IPS DF 4.7 (cell line): ENCODE results near the gene MITF.
"Not testable (repeated sequence)": the region's sequence is repeated elsewhere in the genome, so short reads cannot be mapped to it uniquely, and the experiment has no call there.

ENCODE experiments used
- DNase-seq: peaks from one replicate; pipeline ENCODE4 v3.0.0-alpha.2; 2013; ENCODE audit warnings: low spot score; ENCODE audit errors: extremely low read depth

Gene MITF

DNA sequence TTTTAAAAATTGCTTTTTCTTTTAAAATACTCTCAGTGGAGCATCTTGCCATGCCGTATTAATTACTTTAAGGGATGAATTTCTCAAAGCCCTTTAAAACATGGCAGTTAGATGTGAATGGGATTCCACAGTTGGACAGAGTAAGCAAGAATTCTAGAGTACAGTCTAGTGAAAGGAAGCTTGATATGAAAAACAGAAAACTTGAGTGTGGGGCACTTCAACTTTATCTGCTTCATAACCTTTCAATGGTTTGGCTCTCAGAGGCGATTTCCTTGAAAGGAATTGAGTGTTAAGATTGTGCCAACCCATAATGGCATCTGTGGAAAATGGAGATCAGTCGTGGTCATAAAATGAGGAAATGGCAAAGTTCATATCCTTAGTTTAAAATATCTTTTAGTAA, 132.6 kb downstream of the MITF start:
- no peak for DNase-seq

DNA sequence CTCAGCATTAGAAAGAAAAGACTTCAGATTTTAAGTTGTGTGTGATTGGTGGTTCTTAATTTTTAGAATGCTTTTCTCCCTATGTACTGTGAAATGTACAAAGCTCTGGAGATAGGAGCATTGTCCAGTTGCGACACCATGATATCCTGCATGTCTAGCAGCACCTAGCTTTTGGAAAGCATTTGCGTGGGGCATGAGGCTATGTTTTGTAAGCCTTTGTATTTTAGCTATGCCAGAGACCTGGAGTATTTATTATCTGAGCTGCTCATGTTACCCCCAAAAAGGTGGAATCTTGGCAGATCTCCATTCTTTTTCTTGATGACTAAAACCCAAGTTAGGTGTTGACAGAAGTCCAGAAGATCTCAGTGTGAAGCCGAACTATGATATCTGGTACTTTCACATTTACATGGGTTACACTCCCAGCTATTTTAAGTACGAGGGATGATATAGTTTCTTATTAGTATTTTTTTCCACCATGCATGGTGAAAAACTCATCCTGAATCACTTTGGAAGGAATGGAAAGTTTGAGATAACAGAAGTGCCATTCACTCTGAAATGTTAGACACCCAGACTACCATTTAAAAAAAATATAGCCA, 133.6 kb downstream of the MITF start:
- DNase-seq: no peak

DNA sequence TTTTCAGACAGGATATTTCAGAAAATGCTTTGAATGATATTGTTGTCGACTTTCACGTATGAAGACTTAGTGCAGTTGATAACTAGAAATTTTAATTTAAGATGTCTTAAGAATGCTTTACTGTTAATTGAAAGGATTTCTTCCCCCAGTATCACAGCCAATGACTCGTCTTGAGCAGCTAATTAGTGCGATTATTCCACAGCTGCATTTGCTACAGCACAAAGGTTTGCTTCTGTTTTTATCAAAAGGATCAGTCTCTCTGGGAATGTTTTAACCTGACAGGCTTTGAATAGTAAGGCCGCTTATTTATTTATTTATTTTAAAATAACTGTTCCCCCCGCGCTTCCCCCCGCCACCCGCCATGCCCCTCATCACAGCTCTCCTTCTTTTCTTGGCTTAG, 136.8 kb downstream of the MITF start:
- no peak for DNase-seq

DNA sequence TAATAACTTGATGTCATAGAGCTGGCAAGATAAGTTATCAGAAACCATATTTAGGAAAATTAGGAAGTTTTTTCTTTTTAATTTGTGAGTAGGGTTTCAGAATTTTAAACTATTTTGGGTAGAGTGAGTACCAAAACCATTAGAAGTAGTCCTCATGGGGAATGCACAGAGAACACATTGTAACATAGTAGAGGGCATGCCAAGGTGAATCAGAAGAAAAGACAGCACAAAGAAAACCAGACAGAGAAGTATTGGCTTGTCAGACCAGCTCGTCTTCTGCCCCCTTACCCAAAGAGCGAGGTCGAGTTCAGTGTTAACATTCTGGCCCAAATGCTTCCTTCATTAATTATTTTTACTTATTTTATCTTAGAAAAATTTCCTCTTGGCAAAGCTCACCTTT, 139.0 kb downstream of the MITF start:
- no peak for DNase-seq

DNA sequence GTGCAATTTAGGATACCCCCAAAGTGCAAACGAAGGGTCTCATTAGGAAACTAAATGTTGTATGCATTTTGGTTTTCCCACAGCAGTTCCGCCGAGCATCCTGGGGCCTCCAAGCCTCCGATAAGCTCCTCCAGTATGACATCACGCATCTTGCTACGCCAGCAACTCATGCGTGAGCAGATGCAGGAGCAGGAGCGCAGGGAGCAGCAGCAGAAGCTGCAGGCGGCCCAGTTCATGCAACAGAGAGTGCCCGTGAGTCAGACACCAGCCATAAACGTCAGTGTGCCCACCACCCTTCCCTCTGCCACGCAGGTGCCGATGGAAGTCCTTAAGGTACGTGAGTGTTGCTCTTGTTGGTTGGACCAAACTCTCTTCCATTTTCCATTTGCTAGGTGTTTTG, 139.8 kb downstream of the MITF start:
- no peak for DNase-seq

DNA sequence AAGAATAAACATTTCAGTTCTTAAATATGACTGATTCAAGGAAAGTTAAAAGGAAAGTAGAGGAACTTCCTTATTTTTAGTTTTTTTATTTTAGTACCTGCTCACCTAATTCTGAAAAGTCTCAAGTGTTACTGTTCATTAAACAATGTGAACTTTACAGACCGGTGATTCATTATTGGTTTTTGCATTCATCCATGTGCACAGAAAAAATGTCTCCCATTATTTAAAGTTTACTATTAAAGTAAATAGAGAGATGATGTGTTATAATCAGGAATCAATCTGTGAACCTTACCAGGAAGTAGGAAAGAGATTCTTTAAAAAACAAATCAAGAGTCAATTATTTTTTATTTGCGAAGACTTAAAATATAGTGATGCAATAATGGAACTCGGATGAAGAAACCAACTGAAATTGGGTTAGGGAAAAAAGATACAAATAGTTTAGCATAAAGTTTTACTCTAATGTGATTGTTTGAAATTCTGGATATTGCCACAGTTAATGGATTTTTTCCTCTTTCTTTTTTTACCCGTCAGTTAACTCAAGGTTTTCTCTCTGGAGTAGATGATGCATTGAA, 140.9 kb downstream of the MITF start:
- no peak for DNase-seq

DNA sequence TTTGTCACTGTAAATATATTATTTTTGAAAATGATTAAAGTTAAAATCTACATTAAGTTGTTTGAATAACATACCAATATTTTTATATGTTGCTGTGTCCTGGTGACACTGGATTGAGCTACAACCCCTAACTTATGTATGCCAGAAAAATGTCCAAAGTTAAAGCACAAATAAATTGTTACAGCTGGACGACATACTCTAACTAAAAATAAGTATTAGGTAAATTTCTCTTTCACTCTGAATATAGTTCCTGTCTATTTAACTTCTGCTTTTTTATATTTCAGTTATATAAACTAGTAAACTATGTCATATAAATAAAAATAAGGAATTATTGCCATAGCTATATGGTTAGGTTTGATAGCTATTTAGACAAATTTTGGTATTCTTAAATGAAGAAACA, 141.8 kb downstream of the MITF start:
- no peak for DNase-seq

DNA sequence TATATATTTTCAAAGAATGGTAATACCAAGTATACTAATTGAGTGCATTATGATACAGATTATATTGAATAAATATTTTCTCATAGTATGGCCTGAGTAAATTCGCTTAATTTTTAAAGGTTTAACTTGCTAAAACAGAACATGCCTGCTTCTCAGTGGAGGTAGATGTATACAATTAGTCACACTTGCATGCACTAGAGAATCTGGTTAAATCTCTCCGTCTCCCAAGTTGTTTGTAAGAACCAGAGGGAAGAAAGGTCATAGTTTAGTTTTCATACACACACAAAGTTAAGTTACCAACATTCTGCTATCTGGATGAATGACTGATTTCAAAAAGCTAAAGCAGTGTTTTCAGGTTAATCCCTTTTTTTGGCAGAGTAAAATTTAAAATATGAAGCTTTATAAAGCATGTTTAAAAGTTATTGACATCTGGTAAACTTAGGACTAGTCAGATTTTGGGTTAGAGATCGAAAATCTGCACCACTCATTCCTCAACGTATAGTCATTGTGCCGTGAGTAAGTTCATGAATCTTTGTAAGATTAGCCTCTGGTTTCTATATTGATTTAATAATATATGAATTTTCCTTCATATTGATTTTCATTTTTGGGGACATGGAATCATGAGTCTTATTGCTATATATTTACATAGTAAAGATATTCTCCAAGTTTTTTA, 142.6 kb downstream of the MITF start:
- no peak for DNase-seq

DNA sequence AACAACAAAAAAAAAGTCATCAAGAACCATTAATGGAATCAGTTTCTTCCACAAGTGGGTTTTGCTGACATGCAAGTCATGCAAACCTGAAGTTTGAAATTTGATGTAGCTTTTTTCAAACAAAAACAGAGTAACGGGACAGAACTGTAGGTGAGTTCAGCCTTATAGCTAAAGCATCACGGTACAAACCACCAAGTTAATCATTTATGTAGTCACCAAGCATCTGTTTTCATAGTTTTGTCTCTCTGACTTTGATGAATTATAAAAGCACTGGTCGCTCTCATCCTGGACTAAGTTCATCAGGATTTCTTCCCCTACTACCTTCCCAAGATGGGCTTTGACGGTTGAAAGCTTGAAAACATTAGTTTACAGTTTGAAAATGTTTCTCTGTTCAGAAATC, 143.3 kb downstream of the MITF start:
- no peak for DNase-seq

DNA sequence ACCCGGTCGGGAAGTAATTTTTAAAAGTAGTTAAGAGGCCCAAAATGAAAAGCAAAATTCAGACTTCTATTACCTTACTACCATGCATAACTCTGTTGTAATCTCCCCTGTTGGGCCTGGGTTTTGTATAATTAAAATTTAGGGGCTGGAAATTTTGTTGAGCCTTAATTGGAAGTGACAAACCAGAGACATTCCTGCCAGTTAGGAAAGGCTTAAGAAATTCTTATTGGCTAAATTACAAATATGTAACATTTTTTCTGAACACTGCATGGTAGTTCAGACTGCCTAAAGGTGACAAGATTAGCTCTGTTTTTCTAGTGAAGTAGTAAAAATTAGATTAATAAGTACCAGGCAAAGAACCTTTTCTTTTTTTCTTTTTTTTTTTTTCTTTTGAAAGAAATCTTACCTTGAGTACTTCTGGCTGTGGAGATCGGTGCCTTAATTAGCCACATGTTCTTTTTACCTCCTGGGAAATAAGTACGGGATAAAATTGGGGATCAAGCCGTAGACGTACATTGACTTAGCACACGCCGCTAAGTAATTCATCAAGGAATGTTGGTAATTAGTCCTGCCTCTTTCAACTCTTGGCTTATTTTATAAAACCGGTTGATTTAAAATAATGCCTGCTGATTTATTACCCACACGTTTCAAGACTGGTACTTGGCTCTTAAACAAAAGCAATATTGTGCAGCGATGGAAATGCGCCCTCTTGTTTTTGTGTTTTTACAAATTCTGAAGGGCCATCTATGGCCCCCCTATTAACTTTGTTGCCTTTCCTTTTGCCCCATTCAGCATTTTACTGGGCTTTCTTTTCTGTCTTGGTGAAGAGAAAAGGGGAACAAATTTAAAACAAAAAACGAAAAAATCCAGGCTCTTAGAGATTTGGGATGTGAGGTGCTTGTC, 149.0 kb downstream of the MITF start:
- DNase-seq: no peak

DNA sequence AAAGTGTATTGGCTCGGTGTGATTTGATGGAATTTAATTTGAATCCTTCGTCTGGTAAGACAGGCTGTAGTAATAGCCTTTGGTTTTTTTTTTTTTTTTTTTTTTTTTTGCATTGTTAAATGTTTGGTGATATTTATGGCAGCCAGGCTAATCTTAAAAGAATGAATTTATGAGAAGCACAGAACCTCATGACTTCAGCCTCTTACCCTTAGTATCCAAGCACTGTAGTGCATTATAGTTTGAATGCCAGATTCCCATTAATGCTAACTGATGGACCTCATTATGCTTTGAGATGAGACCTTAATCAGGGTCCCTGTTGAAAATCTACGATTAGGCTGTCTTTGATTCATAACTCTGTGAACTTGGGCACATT, 149.7 kb downstream of the MITF start:
- no peak for DNase-seq

DNA sequence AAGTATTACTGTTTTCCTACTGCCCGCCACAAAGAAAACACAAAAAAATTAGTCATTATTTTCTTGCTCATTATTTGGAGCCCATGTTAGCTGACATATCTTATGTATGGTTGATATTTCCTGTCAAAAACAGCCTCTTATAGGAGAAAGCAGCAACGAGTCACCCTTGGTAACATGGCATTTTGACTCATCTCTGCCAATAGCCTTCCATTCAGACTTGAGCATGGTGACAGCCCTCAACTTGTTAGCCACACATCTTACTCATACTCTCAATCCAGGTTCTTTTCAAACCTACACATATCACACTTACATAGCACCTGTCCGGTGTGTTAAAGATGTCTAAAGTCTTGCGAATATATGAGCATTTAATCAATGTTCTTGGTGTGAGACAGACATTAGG, 150.8 kb downstream of the MITF start:
- no peak for DNase-seq

DNA sequence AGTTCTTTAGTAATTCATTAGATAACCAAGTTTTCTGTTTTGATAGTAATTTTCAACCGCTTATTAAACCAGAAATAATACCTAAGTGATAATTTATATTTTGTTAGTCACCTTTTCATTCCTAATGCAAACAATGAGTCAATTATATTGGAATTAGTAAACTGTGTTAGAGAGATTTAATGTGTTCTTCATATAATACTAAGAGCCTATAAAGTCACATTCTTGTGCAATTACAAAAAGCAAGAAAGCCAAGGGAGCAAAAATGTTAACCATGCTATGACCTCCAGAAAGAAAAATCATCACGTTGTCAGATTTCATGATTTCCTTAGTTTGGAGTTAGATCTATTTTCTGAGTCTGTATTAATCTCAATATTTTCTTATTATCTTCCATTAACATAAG, 151.4 kb downstream of the MITF start:
- DNase-seq: no peak

DNA sequence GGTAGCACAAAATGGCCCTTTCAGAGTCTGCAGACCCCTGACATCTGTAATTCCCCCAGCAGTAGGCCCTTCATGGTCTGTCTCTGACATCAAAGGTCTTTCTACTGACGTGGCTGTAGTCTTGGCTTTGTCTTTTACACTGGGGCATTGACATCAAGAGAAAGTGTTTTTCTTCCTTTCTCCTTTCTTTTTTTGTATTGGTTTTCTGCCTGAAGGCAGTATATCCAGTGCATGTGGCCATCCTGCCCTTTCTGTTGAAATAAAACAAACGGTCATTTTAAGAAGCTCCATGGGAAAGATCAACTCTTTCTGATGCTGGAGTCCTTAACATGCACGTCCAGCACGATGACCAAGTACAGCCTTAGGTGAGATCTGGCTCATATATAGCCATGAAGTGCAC, 153.4 kb downstream of the MITF start:
- no peak for DNase-seq

DNA sequence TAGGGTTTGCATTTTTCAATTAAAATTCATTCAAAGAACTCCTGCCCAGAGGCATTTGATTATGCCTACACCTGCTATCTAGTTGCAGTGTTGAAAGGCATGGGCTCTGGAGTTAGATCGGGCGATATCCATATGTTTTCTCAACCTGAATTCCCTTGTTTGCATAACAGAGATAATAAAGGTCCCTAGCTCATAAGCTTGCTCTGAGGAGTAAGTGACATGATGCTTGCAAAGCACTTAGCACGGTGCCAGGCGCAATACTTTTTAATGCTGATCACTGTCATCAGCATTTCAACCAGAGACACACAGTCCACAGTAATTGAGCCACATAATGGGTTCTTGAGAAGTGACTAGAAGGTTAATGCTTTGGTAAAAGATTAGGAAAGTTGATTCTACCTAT, 154.0 kb downstream of the MITF start:
- no peak for DNase-seq

DNA sequence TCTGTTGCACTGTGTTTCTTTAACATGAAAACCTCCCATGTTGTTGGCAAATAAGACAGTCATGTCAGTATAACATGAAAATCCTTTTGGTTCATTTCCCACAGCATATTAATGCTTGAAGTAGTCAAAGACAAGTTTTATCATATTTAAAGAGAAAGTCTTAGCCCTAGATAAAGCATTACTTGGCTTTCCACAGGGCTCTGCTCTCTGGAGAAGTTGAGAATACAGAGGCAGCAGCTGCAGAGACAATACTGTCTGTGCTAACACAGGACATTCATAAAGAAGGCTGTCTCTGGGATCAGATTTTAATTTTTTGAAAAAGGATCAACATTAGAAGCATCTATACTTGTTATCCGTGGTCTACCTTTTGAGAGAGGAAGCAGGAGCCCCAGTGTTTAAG, 156.8 kb downstream of the MITF start:
- no peak for DNase-seq

DNA sequence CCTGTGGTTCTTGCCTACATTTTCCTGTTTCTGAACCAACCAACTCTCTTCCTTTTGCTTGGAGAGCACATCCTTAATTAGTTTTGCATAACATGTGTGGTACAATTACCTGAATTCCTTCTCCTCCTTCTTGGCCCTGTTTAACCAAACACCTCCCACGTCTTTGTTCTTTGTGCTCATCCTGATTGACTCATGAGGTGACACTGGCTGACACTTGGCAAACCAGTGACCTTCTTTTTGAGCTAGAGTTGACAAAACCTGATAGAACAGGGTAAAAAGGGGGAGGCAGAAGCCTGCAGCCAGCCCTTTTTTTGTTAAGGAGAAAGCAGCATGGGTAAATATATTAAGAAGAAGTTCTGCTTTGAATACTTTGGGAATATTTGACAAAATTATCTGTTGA, 161.1 kb downstream of the MITF start:
- DNase-seq: no peak

DNA sequence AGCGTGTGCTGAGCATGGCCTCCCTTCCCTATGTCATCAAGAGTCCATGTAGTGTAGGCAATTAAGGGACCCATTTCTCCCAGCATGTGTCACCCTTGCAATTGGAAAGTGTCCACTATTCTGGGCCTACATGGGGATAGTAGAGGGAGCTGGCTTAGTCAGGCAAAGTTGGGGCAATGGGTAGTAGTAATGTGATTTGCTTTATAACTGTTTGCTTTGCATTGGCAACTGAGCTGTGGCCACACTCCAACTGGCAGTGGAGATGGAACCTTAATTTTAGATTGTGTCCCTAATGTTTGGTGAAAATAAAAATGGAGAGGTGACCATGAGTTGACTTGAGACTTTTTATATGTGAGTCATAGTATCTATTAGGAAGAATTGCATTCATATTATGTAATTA, 162.5 kb downstream of the MITF start:
- DNase-seq: no peak

DNA sequence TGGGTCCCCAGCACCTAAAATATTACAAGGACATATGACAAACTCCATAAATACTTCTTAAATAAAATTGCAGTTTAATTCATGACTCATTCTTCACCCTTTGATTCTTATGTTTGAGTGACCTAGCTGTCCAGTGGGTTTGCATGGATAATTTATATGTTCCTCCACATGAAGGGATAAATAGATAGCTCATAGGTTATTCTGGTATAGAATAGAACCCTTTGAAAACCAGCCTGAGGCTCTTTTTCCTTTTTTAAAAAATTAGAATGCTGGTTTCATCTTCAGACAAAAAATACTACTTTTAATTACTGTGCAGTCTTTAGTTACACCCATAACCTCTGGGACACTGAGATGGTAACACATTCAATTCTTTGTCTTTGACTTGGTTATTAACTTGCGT, 163.1 kb downstream of the MITF start:
- DNase-seq: no peak

DNA sequence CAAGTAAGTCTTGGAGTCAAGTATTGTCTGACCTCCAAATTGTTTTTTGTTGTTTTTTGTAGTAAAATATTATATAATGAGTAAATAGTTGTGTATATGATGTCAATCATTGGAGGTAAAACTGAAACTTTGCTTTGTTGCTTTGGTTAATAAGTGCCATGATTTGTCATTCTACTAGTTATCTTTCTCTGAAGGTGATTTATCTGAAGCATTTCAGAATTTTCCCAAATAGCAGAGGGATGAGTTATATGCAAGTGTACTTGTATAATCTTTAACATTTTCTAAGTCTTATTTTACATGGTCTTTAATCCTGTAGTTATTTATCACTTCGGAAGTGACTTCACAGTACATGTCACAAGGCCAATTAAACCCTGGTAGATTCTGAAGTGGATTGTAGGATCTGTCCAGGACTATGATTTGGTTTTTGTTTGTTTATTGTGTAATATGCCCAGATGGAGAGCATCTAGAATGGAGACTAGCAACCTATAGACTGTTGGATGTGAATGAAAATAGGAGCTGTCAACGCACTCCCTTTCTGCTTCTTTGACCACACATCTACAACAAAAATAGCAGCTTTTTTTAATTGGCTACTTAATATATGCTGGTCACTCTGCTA, 167.2 kb downstream of the MITF start:
- no peak for DNase-seq

DNA sequence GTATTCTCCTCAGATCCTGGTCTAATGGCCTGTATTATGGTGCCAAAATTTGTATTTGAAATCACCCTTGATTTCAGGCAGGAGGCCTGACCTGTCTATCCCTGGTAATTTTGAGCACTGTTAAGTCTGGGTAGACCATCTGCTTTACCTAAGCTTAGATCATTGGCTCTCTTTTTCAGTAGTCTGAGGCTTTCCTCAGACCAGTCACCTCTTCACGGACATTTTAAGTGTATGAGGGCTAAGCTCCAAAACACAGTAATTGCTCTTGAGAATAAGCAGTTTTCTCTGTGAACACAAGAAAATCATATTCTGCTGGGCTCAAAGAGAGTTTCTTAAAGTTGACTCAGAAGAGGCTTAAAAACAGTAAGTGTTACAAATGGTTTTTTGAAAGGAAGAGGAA, 168.3 kb downstream of the MITF start:
- DNase-seq: no peak

DNA sequence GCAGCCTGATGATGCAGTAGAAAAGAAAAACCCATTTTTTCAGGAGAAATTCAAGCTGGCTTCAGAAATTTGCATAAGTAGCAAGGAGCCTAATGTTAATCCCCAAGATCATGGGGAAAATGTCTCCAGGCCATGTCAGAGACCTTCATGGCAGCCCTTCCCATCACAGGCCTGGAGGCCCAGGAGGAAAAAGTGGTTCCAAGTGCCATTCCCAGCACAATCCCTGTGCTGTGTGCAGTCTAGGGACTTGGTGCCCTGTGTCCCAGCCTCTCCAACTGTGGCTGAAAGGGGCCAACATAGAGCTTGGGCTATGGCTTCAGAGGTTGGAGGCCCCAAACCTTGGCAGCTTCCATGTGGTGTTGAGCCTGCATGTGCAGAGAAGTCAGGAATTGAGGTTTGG, 170.6 kb downstream of the MITF start:
- DNase-seq: not testable (repeated sequence)
